ENCODE results near the gene SLC35F3. TPM values are rescaled to one million over a fixed set of nuclear protein-coding genes. Genes with fewer than 3 reads are reported as not detected.

Gene SLC35F3
- total RNA-seq, 6 experiments from 2014 or later, result not detected

DNA sequence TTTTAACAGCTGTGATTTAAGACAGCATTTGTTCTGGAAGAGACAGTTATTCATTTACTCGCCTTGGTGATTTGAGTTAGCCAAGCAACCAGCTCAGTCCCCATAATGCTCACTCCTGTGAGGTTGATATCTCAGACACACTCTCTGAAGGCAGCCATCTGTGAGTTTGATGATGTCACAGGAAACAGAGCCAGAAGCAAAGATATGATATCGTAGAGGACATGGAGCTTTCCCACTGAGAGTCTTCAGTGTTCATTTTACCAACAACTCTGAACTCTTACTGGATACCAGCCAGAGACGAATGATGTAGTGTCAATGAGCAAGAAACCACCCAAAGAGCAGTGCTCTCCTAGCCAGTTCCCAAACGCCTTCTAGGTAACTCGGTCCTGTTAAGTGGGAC is 219.4 kb downstream of the SLC35F3 start:
- no peak for DNase-seq
- Histone ChIP-seq H3K4me3 (no peak overlapping the region), H3K4me1 (no peaks in the 10 kb centered on the region), H3K27me3 (no peaks in the 10 kb centered on the region), H3K36me3 (no peaks in the 10 kb centered on the region), H3K27ac (no peak overlapping the region), H3K9me3 (no peaks in the 10 kb centered on the region)
- intact Hi-C loops (cut with DNase I), result no loop called here
- ATAC-seq, result no peak
- WGBS (ENCODE audit: insufficient coverage, low coverage, low lambda C conversion rate, missing lambda C conversion rate), result 41% methylated on average over 4 of the region's 5 CpGs
- TF ChIP-seq, protein P1, sequence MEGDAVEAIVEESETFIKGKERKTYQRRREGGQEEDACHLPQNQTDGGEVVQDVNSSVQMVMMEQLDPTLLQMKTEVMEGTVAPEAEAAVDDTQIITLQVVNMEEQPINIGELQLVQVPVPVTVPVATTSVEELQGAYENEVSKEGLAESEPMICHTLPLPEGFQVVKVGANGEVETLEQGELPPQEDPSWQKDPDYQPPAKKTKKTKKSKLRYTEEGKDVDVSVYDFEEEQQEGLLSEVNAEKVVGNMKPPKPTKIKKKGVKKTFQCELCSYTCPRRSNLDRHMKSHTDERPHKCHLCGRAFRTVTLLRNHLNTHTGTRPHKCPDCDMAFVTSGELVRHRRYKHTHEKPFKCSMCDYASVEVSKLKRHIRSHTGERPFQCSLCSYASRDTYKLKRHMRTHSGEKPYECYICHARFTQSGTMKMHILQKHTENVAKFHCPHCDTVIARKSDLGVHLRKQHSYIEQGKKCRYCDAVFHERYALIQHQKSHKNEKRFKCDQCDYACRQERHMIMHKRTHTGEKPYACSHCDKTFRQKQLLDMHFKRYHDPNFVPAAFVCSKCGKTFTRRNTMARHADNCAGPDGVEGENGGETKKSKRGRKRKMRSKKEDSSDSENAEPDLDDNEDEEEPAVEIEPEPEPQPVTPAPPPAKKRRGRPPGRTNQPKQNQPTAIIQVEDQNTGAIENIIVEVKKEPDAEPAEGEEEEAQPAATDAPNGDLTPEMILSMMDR (IDR thresholded peaks at IDR 0.05), result no peak
- no peak for TF ChIP-seq POLR2A (IDR thresholded peaks at IDR 0.05)

DNA sequence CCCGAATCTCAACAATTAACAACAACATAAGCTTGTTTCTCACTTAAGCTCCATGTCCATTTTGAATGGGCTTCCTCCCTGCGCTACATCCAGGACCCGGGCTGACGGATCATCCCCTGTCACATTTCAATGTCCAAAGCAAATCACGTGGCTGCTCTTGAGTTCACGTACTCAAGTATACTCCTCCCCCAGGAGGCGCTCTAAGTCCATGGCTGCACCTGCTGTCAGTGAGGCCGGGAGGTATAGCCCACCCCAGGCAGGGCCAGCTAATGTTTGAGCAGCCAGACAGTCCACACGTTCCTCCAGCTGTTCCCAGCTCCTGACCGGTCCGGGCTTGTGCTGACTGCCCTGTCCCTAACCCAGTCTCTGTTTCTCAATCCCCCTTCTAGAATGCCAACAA is 220.8 kb downstream of the SLC35F3 start:
- ATAC-seq (peak in 2 of 4 donors; percentile 20 to 39), DNase-seq (no peak)
- H3K4me1 ChIP-seq, result no peaks in the 10 kb centered on the region
- H3K4me3 ChIP-seq, result no peak overlapping the region
- no peaks in the 10 kb centered on the region for H3K36me3 ChIP-seq
- TF ChIP-seq POLR2A (IDR thresholded peaks at IDR 0.05), result no peak
- TF ChIP-seq, protein P1 (IDR thresholded peaks at IDR 0.05), result no peak
- WGBS (ENCODE audit: insufficient coverage, low coverage, low lambda C conversion rate, missing lambda C conversion rate), result 13% methylated on average over 10 of the region's 11 CpGs
- H3K27ac ChIP-seq, result no peak overlapping the region
- H3K9me3 ChIP-seq, result no peaks in the 10 kb centered on the region
- no peaks in the 10 kb centered on the region for H3K27me3 ChIP-seq
- intact Hi-C loops (cut with DNase I), result no loop called here

DNA sequence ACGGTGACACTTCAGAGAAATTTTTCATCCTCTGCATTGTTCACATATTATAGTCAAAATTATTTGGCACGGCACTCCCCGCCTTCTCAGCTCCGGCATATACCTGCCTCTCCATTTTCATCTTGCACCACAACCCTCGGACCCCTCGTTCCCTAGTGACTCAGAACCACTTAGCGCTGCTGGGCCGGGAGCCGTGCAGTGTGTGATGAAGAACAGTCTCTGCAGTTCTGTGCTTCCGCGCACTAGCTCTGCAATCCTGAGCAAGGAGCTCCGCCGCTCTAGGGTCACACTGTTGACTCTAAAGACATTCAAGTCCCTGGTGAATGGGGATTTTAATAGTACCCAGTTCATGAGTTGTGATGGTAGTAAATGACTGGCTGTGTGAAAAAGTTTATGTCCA is 221.2 kb downstream of the SLC35F3 start:
- intact Hi-C loops (cut with DNase I), result no loop called here
- 74% methylated on average over 13 of the region's 13 CpGs for WGBS (ENCODE audit: insufficient coverage, low coverage, low lambda C conversion rate, missing lambda C conversion rate)
- no peaks in the 10 kb centered on the region for H3K9me3 ChIP-seq
- no peak for ATAC-seq
- H3K27ac ChIP-seq, result no peak overlapping the region
- no peaks in the 10 kb centered on the region for H3K36me3 ChIP-seq
- no peaks in the 10 kb centered on the region for H3K27me3 ChIP-seq
- no peak overlapping the region for H3K4me3 ChIP-seq
- no peaks in the 10 kb centered on the region for H3K4me1 ChIP-seq
- no peak for DNase-seq
- TF ChIP-seq, protein P1 (IDR thresholded peaks at IDR 0.05), result no peak
- TF ChIP-seq POLR2A (IDR thresholded peaks at IDR 0.05), result no peak

DNA sequence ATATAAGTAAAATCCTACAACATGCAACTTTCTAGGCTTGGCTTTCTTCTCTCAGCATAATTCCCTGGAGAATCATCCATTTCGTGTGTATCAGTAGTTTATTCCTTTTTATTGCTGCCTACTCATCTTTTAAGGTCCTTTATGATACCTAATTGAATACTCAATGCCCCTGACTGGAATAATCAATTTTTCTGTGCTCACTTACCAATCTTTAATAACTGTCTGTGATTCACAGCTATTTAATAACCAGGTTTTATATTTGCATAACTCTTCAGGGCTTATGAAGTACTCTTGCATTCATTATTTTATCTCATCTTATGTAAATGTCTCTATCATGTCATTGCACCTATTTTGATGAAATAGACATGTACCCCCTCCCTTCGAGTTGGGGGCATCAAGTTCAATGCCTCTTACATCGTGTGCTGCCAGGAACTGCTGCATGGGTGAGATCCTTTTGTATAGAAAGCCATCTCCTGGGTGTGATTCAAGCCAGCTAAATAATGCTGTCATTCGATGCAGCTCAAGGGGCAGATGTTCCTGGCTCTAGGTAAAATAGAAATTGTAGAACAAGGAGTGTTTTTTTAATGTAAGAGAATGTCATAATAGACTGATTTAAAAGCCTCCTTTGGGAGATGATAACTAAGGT is 222.7 kb downstream of the SLC35F3 start:
- intact Hi-C loops (cut with DNase I), result no loop called here
- H3K4me3 ChIP-seq, result no peak overlapping the region
- H3K4me1 ChIP-seq, result no peaks in the 10 kb centered on the region
- no peaks in the 10 kb centered on the region for H3K27me3 ChIP-seq
- H3K27ac ChIP-seq, result no peak overlapping the region
- ATAC-seq (no peak), DNase-seq (no peak)
- no peaks in the 10 kb centered on the region for H3K9me3 ChIP-seq
- 13% methylated on average over 4 of the region's 4 CpGs for WGBS (ENCODE audit: insufficient coverage, low coverage, low lambda C conversion rate, missing lambda C conversion rate)
- TF ChIP-seq, protein P1 (IDR thresholded peaks at IDR 0.05), result no peak
- no peak for TF ChIP-seq POLR2A (IDR thresholded peaks at IDR 0.05)
- no peaks in the 10 kb centered on the region for H3K36me3 ChIP-seq

Data from right lobe of liver (tissue), 6 donors.